Measurements from ENCODE around the gene LRMDA. TPM values are rescaled to one million over a fixed set of nuclear protein-coding genes. Genes with fewer than 3 reads are reported as not detected.

LRMDA gene
- total RNA-seq, 5 donors from 2014 or later (not counting 1 experiment from before 2014, with no cell fraction given) = 0.30 to 1.2 TPM; not detected in 3

GRCh38 chr10:76178532-76179292 lies 747.3 kb downstream of the LRMDA start:
- H3K36me3 Mint-ChIP-seq = no peaks in the 10 kb centered on the region

DNA sequence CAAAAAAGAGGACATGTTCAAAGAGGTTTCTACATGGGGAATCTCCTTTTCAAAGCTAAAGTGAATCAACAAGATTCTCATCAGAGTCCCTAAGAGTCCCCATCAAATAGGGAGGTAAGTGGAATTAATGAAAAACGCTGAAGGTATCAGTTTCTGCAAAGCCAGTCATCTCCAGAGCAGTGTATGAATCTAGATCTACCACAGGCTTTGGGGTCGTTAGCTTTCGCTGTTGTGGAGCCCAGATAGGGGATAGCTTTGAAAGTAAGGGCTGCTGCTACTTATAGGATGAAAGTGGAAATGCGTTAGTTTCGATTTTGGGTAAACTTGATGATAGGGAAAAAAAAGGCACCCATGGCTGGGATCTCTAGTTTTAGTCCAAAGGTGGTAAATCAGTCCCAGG lies 748.4 kb downstream of the LRMDA start:
- Mint-ChIP-seq H3K4me3 (no peak overlapping the region), H3K9me3 (peaks cover 0 to 14% (median 0%) of the 10 kb centered on the region in 3 donors), H3K27me3 (no peaks in the 10 kb centered on the region), H3K27ac (no peak overlapping the region), H3K36me3 (no peaks in the 10 kb centered on the region), H3K4me1 (peaks cover 0 to 16% (median 0%) of the 10 kb centered on the region in 3 donors)
- ATAC-seq (replicated peaks in 1 of 4) = no peak
- no peaks in the 10 kb centered on the region for H3K36me3 ChIP-seq (ENCODE audit: control insufficient read depth in 2 of 2, extremely low read depth in 1 of 2, insufficient read depth in 1 of 2, low read length in 1 of 2)
- H3K9me3 ChIP-seq = no peaks in the 10 kb centered on the region
- peaks cover 0 to 3% of the 10 kb centered on the region in 2 experiments for H3K4me1 ChIP-seq (ENCODE audit: control insufficient read depth in 1 of 2, extremely low read depth in 1 of 2, insufficient read depth in 2 of 2, low read length in 2 of 2)
- WGBS (ENCODE audit: insufficient coverage) = 64% methylated on average over 5 of the region's 5 CpGs
- CTCF ChIA-PET = no interaction called here
- POLR2A ChIA-PET = no interaction called here
- peaks cover 0 to 3% of the 10 kb centered on the region in 2 experiments for H3K27me3 ChIP-seq (replicated peaks in 1 of 2; ENCODE audit: control insufficient read depth in 2 of 2, extremely low read depth in 1 of 2, insufficient read depth in 2 of 2, low read length in 1 of 2)
- H3K27ac ChIP-seq (ENCODE audit: low read length) = no peak overlapping the region
- H3K4me3 ChIP-seq (ENCODE audit: control insufficient read depth in 1 of 2, extremely low read depth in 1 of 2, low read length in 1 of 2) = no peak overlapping the region
- no peak for DNase-seq

More at GRCh38 chr10:76178532-76179292, 747.3 kb downstream of the LRMDA start:
- H3K27me3 ChIP-seq (replicated peaks in 1 of 2; ENCODE audit: control insufficient read depth in 2 of 2, extremely low read depth in 1 of 2, insufficient read depth in 2 of 2, low read length in 1 of 2) = peaks cover 0 to 3% of the 10 kb centered on the region in 2 experiments
- ChIA-PET CTCF (no interaction called here), POLR2A (no interaction called here)
- H3K27ac ChIP-seq (ENCODE audit: low read length) = no peak overlapping the region
- peaks cover 0 to 3% of the 10 kb centered on the region in 2 experiments for H3K4me1 ChIP-seq (ENCODE audit: control insufficient read depth in 1 of 2, extremely low read depth in 1 of 2, insufficient read depth in 2 of 2, low read length in 2 of 2)
- no peak overlapping the region for H3K4me3 Mint-ChIP-seq
- H3K4me1 Mint-ChIP-seq = peaks cover 0 to 16% (median 0%) of the 10 kb centered on the region in 3 donors
- 69% methylated on average over 1 of the region's 4 CpGs for WGBS (ENCODE audit: insufficient coverage)
- ATAC-seq (replicated peaks in 1 of 4) = peak in 1 of 4 experiments; percentile 60
- H3K9me3 Mint-ChIP-seq = peaks cover 0 to 14% (median 0%) of the 10 kb centered on the region in 3 donors
- no peaks in the 10 kb centered on the region for H3K27me3 Mint-ChIP-seq
- no peaks in the 10 kb centered on the region for H3K36me3 ChIP-seq (ENCODE audit: control insufficient read depth in 2 of 2, extremely low read depth in 1 of 2, insufficient read depth in 1 of 2, low read length in 1 of 2)
- no peaks in the 10 kb centered on the region for H3K9me3 ChIP-seq
- DNase-seq = no peak
- H3K4me3 ChIP-seq (ENCODE audit: control insufficient read depth in 1 of 2, extremely low read depth in 1 of 2, low read length in 1 of 2) = no peak overlapping the region
- H3K27ac Mint-ChIP-seq = peak overlapping the region in 1 of 2 donors; percentile 82

- H3K4me3 ChIP-seq (ENCODE audit: control insufficient read depth in 1 of 2, extremely low read depth in 1 of 2, low read length in 1 of 2) = no peak overlapping the region
- ChIA-PET POLR2A (no interaction called here), CTCF (no interaction called here)
- Mint-ChIP-seq H3K9me3 (peaks cover 0 to 8% (median 0%) of the 10 kb centered on the region in 3 donors), H3K36me3 (no peaks in the 10 kb centered on the region), H3K4me3 (no peak overlapping the region), H3K4me1 (peaks cover 0 to 5% (median 0%) of the 10 kb centered on the region in 3 donors), H3K27ac (no peak overlapping the region), H3K27me3 (peaks cover 0 to 3% of the 10 kb centered on the region in 2 donors)
- H3K4me1 ChIP-seq (ENCODE audit: control insufficient read depth in 1 of 2, extremely low read depth in 1 of 2, insufficient read depth in 2 of 2, low read length in 2 of 2) = no peaks in the 10 kb centered on the region
- H3K27me3 ChIP-seq (replicated peaks in 1 of 2; ENCODE audit: control insufficient read depth in 2 of 2, extremely low read depth in 1 of 2, insufficient read depth in 2 of 2, low read length in 1 of 2) = peaks cover 0 to 3% of the 10 kb centered on the region in 2 experiments
- no peak overlapping the region for H3K27ac ChIP-seq (ENCODE audit: low read length)
- no CpG with 5 or more reads among the region's 5 CpGs for WGBS (ENCODE audit: insufficient coverage)
- no peaks in the 10 kb centered on the region for H3K36me3 ChIP-seq (ENCODE audit: control insufficient read depth in 2 of 2, extremely low read depth in 1 of 2, insufficient read depth in 1 of 2, low read length in 1 of 2)
- no peaks in the 10 kb centered on the region for H3K9me3 ChIP-seq
- DNase-seq = no peak
- ATAC-seq (replicated peaks in 1 of 4) = no peak
These were observed 753.2 kb downstream of the LRMDA start for GRCh38 chr10:76184647-76185046.

DNA sequence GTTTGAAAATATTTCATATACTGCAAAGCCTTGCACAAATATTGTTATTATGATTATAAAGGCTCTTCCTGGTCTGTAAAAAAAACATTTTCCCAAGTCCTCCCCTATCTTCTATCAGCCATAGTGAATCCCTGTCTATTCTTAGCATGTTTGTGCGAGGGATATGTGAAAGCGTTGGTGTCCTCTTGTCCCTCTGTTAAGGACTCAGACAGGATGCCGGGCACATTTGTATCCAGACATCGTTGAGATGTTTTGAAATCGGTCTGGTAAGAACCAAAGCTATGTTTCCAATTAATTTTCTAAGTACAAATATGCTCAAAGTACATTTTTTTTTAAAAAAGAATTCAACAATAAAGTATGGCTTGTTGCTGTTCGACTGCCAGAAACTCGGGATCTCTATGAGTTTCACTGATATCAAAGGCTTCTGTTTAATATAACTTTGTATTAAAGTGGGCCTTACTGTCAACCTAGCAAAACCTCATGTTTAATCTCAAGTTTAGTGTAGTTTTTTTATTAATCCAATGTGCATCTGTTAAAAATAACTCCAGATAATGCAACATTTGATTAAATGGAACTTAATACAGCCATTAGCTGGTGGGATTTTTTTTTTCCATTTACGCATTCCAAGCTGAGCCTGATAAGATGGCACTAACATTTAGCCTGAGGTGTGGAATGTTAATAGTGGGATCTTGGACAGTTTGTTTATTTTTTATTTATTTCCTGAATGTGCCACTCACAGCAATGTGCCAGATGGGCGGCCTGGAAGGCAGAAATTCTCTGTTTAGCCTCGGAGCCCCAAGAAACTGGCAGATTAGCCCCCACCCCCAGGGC lies 754.3 kb downstream of the LRMDA start:
- ChIA-PET POLR2A (interaction anchor here in 1 of 2 donors (0.6 kb wide), 1 partner anchor 648 kb away, joined by 4 read pairs; no protein-coding TSS in a partner anchor), CTCF (no interaction called here)
- H3K27me3 Mint-ChIP-seq = peaks cover 0 to 3% of the 10 kb centered on the region in 2 donors
- no peaks in the 10 kb centered on the region for H3K4me1 ChIP-seq (ENCODE audit: control insufficient read depth in 1 of 2, extremely low read depth in 1 of 2, insufficient read depth in 2 of 2, low read length in 2 of 2)
- H3K27ac Mint-ChIP-seq = no peak overlapping the region
- H3K36me3 ChIP-seq (ENCODE audit: control insufficient read depth in 2 of 2, extremely low read depth in 1 of 2, insufficient read depth in 1 of 2, low read length in 1 of 2) = no peaks in the 10 kb centered on the region
- H3K4me3 Mint-ChIP-seq = no peak overlapping the region
- no peak for ATAC-seq (replicated peaks in 1 of 4)
- H3K9me3 Mint-ChIP-seq = peaks cover 0 to 7% (median 0%) of the 10 kb centered on the region in 3 donors
- no peaks in the 10 kb centered on the region for H3K36me3 Mint-ChIP-seq
- no peak overlapping the region for H3K27ac ChIP-seq (ENCODE audit: low read length)
- no peaks in the 10 kb centered on the region for H3K27me3 ChIP-seq (replicated peaks in 1 of 2; ENCODE audit: control insufficient read depth in 2 of 2, extremely low read depth in 1 of 2, insufficient read depth in 2 of 2, low read length in 1 of 2)
- peaks cover 0 to 5% (median 0%) of the 10 kb centered on the region in 3 donors for H3K4me1 Mint-ChIP-seq
- DNase-seq = no peak
- no peaks in the 10 kb centered on the region for H3K9me3 ChIP-seq
- 98% methylated on average over 5 of the region's 10 CpGs for WGBS (ENCODE audit: insufficient coverage)
- no peak overlapping the region for H3K4me3 ChIP-seq (ENCODE audit: control insufficient read depth in 1 of 2, extremely low read depth in 1 of 2, low read length in 1 of 2)

- CTCF ChIA-PET = no interaction called here
These were observed 756.8 kb downstream of the LRMDA start for GRCh38 chr10:76188216-76188615.

GRCh38 chr10:76190634-76191270 lies 759.3 kb downstream of the LRMDA start:
- Mint-ChIP-seq H3K36me3 (no peaks in the 10 kb centered on the region), H3K27ac (no peak overlapping the region), H3K4me3 (no peak overlapping the region), H3K9me3 (no peaks in the 10 kb centered on the region), H3K4me1 (peaks cover 0 to 5% (median 0%) of the 10 kb centered on the region in 3 donors), H3K27me3 (peaks cover 0 to 3% of the 10 kb centered on the region in 2 donors)
- H3K4me1 ChIP-seq (ENCODE audit: control insufficient read depth in 1 of 2, extremely low read depth in 1 of 2, insufficient read depth in 2 of 2, low read length in 2 of 2) = no peaks in the 10 kb centered on the region
- no peaks in the 10 kb centered on the region for H3K27me3 ChIP-seq (replicated peaks in 1 of 2; ENCODE audit: control insufficient read depth in 2 of 2, extremely low read depth in 1 of 2, insufficient read depth in 2 of 2, low read length in 1 of 2)
- ChIA-PET CTCF (no interaction called here), POLR2A (no interaction called here)
- ATAC-seq (replicated peaks in 1 of 4) (no peak), DNase-seq (no peak)
- WGBS (ENCODE audit: insufficient coverage) = 56% methylated on average over 3 of the region's 8 CpGs
- H3K9me3 ChIP-seq = no peaks in the 10 kb centered on the region
- H3K36me3 ChIP-seq (ENCODE audit: control insufficient read depth in 2 of 2, extremely low read depth in 1 of 2, insufficient read depth in 1 of 2, low read length in 1 of 2) = no peaks in the 10 kb centered on the region
- no peak overlapping the region for H3K4me3 ChIP-seq (ENCODE audit: control insufficient read depth in 1 of 2, extremely low read depth in 1 of 2, low read length in 1 of 2)
- H3K27ac ChIP-seq (ENCODE audit: low read length) = no peak overlapping the region

More at GRCh38 chr10:76188216-76188615, 756.8 kb downstream of the LRMDA start:
- POLR2A ChIA-PET = no interaction called here
- WGBS (ENCODE audit: insufficient coverage) = no CpG with 5 or more reads among the region's 3 CpGs
- no peak overlapping the region for H3K4me3 ChIP-seq (ENCODE audit: control insufficient read depth in 1 of 2, extremely low read depth in 1 of 2, low read length in 1 of 2)
- no peak overlapping the region for H3K27ac ChIP-seq (ENCODE audit: low read length)
- no peaks in the 10 kb centered on the region for H3K4me1 ChIP-seq (ENCODE audit: control insufficient read depth in 1 of 2, extremely low read depth in 1 of 2, insufficient read depth in 2 of 2, low read length in 2 of 2)
- no peaks in the 10 kb centered on the region for H3K36me3 ChIP-seq (ENCODE audit: control insufficient read depth in 2 of 2, extremely low read depth in 1 of 2, insufficient read depth in 1 of 2, low read length in 1 of 2)
- Mint-ChIP-seq H3K4me3 (no peak overlapping the region), H3K27ac (no peak overlapping the region), H3K9me3 (no peaks in the 10 kb centered on the region), H3K27me3 (peaks cover 0 to 3% of the 10 kb centered on the region in 2 donors), H3K4me1 (peaks cover 0 to 5% (median 0%) of the 10 kb centered on the region in 3 donors), H3K36me3 (no peaks in the 10 kb centered on the region)
- DNase-seq (no peak), ATAC-seq (replicated peaks in 1 of 4) (no peak)
- no peaks in the 10 kb centered on the region for H3K27me3 ChIP-seq (replicated peaks in 1 of 2; ENCODE audit: control insufficient read depth in 2 of 2, extremely low read depth in 1 of 2, insufficient read depth in 2 of 2, low read length in 1 of 2)
- H3K9me3 ChIP-seq = no peaks in the 10 kb centered on the region

Measured in T-cell (primary cell).